Measurements from ENCODE around the gene RSAD2.
A peak's percentile ranks its signal among the peaks of the same experiment; 100 is the strongest.

Gene RSAD2

DNA sequence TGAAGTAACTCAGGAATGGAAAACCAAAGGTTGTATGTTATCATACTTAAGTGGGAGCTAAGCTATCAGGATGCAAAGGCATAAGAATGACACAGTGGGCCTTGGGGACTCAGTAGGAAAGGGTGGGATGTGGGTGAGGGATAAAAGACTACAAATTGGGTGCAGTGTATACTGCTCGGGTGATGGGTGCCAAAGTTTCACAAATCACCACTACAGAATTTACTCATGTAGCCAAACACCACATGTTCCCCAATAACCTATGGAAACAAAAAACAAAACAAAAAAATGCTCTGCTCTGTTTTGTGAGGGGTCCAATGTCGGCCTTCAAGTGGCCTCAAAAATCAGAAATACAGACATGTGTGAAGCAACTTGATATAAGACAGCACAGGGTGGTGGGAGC lies 30.7 kb downstream of the RSAD2 start:
- no peak for DNase-seq

DNA sequence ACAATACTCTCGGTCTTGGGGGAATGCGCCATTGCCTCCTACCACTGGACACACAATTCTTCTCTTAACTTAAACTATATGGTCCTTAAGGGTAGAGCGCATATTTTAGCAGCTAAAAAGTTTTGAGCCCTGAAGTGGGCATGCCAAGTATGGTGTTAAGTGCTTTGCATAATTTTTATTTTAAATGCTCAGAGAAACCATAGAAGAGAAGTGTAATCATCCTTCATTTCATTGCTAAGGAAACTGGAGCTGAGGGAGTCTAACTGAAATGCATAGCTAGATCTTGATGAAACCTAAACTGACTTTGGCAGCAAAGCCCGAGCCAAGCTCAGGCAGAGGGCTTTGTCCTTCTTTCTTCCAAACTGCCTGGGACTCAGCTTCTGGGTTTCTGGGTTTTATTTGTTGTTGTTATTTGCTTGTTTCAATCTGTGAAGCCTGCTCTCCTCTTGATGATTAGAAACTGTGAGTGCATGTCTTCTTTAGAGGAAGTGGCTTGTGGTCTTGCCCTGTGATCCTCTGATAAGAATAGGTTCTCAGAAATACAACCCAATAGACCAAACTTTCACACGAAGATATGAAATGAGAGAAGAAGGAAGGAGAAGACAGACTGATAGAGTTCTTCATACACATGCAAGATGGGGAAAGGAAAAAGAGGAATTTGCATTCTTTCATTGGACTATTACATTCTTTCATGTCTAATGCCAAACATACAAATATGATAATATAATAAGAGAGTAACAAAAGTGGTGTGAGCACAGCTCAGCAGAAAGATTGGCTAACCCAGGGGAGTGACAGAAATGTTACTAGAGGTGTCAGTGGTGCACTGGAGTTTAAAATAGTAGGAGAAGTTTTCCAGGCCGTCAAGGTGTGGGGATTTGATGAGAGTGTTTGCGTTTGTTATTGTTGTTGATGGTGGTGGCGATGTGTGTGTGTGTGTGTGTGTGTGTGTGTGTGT lies 32.1 kb downstream of the RSAD2 start:
- no peak for DNase-seq

DNA sequence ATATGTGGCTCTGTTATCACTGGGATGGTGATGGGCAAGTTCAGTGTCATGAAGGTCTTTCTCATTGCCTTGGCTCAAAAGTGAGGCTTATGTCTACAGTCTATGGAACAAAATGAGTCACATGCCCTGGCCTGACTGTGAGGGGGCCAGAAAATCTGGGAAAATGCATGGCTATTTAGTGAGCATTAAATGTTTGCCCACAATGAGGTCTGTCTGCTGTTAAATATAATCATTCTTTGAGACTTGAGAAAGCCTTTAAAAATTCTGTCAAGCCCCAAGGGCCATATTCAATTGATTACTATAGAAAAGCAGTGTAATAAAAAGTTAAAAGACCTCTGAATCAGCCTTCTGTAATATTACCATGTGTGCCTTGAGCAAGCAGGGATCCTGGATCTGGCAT lies 34.1 kb downstream of the RSAD2 start:
- DNase-seq, result no peak

DNA sequence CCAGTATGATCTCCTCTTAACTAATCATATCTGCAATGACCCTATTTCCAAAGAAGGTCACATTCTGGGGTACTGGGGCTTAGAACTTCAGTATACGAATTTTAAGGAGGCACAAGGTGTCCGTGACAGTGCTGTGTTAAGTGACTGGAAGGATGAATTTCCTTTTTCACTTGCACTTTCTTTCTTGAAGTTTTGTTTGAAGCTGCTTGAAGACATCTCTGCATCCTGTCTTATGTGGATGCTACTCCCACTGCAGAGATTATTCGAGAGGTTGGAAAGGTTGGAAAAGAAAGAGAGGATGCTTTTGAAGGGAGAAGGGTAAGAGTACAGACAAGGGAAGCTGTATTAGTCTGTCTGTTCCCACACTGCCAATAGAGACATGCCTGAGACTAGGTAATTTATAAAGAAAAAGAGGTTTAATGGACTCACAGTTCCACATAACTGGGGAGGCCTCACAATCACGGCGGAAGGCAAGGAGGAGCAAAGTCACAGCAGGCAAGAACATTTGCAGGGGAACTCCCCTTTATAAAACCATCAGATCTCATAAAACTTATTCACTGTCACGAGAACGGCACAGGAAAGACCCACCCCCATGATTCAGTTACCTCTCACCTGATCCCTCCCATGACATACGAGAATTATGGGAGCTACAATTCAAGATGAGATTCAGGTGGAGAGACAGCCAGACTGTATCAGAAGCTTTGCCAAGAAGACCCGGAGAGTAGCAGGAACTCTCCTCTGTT lies 36.0 kb downstream of the RSAD2 start:
- DNase-seq, result no peak

DNA sequence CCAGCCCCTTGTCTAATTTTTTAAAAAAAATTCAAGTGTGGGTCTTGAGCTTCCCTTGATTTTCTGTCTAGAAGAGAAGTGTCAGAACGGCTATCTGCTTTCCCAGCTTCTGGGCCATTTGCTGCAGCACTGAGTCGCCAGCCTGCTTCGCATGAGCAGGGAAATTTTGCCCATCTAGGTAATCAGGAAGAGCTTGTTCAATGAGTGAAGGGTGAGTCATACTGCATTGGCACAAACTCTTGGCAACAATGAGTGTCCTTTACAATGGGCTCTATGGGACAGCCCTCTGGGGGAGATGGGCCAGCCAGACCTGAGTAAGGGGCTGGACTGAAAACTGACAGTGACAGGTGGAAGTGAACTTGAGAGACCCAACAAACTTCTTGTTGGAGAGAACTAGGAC lies 37.3 kb downstream of the RSAD2 start:
- DNase-seq, result no peak

DNA sequence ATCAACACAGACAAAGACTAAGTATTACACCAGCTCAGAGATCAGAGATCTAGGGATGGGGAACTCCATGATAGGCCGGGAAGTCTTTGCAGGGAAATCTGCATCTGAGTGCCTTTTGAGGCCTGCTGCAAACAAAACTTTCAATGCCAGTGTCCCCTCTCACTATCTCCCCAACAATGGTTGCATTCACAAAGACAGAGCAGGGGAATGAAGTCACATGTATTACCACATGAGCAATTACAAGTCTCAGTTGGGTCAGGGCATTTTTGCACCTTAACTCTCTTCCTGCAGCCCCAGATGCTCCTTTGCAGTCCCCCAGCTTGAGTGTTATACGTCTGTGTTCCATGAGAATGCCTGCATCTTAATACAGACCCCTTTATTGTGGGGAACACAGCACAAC lies 37.8 kb downstream of the RSAD2 start:
- no peak for DNase-seq

DNA sequence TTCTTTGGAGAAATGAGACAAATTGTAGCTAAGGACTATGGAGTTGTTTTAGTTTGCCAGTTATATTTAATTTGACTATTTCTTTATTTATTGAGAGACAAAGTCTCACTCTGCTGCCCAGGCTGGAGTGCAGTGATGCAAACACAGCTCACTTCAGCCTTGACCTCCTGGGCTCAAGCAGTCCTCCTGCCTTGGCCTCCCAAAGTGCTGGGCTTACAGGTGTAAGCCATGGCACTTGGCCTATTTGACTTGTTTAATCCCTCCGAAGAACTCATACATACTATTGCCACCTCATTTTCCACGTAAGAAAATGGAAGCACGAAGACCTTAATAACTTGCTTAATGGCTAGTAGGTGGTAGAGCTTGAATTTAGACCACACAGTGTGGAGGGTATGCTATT lies 38.6 kb downstream of the RSAD2 start:
- DNase-seq, result no peak

DNA sequence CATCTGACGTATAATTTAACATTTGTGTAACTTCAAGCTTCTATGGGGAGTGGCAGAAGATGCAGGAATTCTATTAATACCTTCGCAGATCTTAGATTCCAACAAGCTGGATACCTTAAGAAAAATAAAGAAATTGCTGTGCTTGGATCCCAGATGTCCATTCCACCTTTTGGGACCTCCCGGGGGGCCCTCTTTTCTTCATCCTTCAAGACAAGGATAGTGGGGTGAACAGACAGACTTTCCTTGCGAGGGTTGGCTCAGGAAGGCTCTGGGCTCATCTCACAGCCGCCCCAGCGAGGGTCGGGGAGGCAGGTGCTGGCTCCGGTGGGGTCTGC lies 39.1 kb downstream of the RSAD2 start:
- no peak for DNase-seq

DNA sequence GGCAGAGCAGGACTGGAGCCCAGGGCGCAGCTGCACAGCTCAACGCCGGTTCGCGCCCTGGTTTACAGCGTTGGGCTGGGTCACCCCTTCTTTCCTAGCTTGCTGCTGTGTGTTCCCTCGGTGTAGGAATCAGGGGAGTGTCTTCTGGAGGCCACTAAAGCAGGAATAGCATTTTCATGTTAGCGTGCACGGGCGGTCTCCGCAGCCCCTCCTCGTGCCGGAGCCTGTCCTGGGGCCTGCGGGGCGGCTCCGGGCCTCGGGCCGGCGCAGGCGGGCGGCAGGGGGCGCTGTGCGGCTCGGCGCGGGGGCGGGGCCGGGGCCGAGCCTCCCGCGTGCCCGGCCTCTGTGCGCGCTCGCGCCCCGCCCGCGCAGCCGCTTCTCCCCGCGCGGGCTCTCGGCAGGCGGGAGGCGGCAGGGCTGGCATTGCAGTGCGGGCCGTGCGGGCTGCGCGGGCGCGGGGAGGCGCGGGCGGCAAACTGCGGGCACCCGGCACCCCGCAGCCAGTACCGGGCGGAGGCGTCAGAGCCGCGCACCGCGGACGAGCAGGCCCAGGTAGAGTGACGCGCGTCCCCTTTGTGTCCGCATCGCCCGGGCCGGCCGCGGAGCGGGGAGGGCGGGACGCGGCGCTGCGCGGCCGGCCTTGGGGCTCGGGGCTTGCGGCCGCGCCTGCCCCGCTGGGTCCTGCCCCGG lies 39.6 kb downstream of the RSAD2 start, which contains the start of gene RNF144A:
TSS of gene RNF144A (plus strand) at position 342 of the 690 bp plus-strand sequence. CDS start 79,515 bp downstream, outside the sequence.
- DNase-seq, result peak; percentile 27

DNA sequence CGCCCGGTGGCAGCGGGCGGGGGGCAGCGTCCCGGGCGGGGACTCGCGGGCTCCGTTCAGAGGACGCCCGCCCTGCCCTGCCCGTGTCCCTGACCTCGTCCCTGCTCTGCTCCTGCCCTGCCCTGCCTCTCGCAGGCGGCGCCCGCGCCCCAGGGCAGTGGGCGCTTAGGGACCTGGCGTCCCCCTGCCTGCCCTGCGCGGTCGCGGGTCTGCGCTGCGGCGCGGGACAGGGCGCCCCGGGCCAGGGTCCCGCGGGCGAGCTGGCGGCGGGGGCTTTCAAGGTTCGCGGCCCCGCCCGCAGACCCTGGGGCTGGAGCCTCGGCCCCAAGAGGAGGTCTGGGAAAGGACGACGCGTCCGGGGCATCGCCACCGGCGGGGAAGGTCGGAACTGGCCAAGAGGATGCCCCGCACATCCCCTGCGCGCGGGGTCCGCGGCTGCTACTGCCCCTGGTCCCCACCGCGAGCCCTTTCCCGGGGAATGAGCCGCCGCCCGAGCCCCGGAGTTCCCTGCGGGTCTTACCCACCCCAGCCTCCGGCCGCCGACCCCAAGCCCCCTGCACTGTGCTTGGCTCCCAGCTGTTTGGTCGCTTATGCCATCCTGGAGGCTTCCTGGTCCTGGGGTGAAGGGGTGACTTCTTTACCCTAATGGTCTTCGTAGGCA lies 40.3 kb downstream of the RSAD2 start:
- DNase-seq, result no peak

DNA sequence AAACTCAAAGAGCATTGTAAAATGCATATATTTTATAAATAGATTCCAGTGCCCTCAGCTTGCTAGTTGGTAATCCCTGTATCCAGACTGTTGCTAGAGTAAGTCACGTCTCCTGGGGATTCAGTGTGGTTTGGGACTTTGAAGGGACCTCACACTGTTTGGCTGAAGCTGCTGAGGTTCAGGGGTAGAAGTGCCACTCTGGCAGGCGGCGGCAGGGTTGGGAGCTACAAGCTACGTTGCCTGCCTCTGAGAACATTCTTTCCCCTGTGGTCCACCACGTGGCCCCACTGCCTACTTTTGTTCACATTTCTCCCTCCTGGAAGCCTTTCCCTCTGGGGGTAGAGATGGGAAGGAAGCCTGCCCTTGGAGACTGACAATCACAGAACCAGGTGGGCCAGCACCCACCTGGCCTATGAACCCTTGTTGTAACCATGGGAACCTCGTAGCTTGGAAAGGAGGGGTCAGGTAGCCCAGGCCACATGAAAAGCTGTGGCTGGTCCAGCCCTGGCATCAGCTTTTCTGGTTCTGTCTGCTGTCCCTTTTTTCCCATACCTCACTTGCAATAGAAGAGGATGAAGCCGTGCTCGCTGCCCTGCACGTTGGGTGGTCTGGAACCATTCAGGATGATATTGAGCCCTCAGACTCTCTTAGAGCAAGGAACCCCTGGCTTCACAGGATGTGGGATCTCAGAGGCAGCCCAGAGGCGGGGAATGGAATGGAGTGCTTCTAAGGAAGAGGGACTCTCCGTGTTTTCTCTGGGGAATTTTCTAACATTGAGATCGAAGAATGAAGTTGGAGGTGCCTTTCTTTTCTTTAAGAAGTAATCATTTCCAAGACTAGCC lies 42.5 kb downstream of the RSAD2 start:
- DNase-seq, result no peak

DNA sequence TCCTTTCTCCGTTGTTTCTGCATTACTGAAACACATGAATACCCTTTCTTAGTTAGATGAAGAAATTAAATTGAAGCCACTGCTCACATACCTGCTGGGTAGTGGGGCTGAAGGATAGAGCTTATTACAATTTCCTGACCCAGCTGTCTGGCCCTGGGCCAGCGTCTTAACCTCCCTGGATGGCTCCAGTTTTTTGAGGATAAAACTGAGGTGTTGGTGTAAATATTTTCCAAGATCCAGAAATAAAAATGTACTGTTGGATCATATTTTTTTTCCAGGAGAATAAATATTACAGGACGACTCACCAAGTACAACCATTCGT lies 43.1 kb downstream of the RSAD2 start:
- DNase-seq, result no peak

DNA sequence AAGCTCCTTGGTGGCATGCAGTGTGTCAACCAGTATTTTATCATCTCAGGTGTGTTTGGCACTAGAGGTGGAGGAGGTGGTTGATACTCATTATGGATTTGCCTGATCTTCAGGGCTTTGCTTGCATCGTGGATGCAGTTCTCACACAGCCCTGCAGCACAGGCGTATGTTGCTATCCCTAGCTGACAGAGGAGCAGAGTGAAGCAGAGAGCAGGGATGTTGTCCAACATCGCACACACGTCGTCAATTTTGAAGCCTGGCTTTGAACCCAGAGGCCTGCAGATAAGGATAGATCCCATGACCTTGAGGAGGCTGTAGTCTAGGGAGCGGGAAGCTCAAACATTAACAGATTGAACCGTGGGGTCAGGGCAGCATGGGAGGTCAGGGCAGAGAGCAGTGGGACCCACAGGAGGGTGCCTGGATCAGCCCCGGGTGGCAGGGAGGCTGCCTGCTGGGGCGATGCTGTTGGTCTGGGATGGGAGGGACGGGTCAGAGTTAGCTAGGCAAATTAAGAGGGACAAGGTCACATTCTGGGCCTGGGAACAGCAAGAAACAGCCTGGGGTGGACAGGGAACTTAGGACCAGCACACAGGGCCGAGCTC lies 43.8 kb downstream of the RSAD2 start:
- no peak for DNase-seq

DNA sequence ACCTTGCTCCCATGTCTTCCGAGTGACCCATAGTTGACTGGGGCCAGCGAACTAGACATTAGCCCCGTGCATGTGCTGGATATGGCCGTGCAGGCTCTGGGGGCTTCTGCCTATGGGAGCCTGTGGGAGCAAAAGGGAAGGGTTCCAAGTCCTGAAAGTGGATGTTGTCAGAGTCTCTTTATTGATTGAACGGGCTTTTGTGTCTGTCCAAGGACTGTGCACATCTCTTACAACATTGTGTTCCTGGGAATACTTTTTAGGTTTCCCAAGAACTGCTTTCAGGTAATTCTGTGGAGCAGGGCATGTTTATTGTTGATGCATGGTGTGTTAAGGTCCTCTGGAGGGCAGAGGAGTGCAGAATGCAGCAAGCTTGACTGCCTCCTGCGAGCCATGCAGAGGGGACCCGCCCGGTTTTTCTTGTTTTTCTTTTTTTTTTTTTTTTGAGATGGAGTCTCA lies 44.7 kb downstream of the RSAD2 start:
- DNase-seq, result no peak

DNA sequence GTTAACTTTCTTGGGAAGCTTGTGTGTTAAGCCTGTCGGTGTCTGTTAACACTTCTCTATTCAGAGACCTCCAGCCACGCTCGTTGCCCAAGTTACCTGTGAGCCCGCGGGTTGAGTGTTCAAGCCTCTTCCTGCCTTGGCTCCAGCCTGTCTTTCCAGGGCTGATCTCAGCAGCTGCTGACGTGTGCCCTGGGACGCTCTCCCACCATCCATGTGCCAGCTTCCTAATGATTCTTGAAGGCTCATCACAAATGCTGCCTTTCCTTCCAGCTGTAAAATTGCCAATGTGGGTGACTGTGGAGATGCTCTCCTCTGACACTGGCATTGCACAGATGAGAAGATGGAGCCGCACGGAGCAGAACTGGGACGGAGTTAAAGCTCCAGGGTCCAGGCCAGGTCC lies 45.7 kb downstream of the RSAD2 start:
- DNase-seq, result no peak

DNA sequence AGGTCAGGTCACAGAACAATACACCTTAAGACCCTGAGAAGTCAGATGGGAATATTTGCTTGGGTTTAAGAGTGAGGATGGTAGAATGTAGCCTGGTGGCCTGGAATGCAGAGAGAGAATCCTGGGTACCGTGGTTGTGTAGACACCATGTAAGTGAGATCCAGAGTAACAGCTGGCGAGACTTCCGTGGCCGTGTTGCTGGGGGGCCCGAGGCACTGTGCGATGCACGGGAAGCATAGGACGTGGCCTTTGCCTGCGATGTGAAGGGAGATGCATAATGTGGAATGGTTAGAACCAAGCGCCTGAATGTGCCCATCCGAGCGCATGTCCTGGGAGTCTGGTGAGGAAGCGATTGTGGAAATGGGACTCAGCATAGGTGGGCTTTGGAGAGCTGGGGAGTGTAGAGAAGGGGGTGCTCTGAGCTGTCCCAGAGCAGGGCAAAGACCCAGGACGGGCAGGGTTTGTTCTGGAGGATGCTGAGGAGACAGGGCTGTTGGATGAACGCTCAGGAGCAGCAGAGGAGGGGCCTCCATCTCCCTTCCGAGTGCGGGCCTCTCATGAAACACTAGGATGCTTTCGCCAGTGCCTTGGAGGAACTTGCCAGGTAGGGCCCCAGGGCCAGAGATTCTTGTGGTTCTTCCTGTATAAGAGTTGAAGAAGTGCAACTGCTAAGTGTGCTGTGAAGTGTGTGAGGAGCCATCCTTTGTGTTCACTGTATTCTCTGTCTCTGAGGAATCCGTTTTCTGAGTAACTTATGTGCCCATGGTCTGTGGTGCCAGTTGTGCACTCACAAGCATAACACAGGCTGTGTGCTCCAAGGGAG lies 46.7 kb downstream of the RSAD2 start:
- no peak for DNase-seq

DNA sequence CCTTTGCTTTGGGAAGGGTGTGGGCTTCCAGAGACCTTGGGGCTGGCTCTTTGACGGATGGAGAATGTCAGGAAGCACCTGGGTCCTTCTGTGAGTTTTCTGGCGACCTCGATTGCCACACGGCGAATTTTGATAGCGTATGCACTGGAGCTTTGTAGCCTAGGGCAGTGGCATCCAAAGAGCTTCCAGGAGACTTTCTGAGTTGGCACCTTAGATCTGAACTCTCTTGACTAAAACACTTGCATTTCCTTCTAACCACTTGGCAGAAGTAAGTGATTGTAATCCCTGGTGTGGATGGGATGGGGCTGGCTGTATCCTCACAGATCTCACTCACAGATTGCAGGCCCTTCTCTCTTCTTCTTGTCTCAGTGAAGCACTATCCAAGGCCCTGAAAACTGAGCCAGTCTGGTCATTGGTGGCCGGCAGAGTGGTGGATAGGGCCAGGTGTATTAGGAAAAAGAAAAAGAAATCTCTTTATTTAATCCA lies 47.4 kb downstream of the RSAD2 start:
- DNase-seq, result no peak

DNA sequence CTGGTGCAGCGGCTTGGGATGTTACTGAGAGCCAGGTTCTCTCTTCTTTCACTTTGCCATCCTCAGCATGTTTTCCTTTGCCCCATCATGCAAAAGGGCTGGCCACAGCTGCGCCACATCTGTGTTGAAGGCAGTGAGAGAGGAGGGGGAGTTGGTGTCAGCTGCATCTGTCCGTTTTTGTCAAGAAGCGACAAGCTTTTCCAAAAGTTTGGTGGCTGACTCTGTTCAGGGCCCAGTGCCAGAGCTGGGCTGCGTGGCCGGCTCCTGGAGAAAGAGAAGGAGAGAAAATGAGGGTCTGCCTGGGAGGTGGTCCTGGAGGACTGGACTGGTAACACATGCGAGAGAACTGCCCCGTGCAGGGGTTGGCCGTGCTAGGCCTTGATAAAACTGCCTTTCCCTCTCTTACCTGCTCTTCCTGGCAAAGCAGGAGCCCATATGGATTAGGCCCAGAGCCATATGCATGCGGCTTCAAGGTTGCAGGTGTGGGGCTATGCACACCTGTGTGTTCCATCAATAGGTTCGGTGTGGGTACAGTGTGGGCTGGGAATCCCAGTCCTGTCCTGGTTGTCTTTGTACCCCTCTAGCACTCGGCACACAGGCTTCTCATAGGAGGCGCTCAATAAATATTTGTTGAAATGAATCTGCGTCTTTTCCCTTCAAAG lies 48.6 kb downstream of the RSAD2 start:
- no peak for DNase-seq

DNA sequence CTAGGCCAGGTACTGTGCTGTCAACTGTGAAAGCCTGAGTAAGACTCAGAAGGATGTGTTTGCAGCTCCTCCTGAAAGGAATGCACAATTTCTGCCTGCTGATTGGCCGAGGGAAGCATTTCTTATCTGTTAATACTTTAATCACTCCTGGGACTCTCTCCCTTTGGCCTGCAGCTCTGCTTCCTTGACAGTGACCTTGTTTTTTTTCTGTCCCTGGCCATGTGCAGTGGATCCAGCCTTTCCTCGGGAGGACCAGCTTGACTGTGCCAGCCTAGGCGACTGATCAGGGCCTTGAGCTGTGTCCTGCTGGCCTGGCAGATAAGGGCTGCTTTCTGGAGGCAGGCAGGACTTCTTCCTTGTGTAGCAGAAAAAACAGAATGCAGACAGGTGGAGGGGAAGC lies 49.6 kb downstream of the RSAD2 start:
- DNase-seq, result no peak

DNA sequence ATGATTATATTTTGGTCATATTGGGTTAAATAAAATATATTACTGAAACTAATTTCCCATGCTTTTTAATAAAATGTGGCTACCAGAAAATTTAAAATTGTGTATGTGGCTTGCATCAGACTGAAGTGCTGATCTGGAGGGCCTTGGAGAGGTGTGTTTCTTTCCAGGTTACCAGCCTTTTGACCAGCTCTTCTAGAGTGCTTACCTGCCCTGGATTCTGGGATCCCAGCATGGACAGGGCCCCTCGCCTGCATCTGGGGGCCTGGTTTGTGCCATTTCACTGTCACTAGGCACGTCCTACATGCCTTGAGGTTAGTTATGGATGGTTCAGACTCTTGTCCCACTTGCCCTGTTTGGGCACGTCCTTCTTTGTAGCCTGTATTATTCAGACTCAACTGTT lies 50.2 kb downstream of the RSAD2 start:
- DNase-seq, result no peak
